Ovary (tissue), 9 donors: Measurements from ENCODE around the gene SLC45A2. TPM values are rescaled to one million over a fixed set of nuclear protein-coding genes. Genes with fewer than 3 reads are reported as not detected.
"Not testable (repeated sequence)": the region's sequence is repeated elsewhere in the genome, so short reads cannot be mapped to it uniquely, and the experiment has no call there.

Experiments
- DNase-seq, 5 donors: peaks; one replicate each; pipeline ENCODE4 v3.0.0-alpha.2; 2019 to 2020
- H3K27ac ChIP-seq, 2 donors: fragments of 200-600 bp; one replicate each; pipeline versions ENCODE4 v1.5.1 to v1.8.0; 2019 to 2022
- H3K27me3 ChIP-seq: fragments of 200-600 bp; one replicate; pipeline ENCODE4 v1.8.0; 2022
- H3K36me3 ChIP-seq: fragments of 200-600 bp; sonication (generic); one replicate; pipeline ENCODE4 v1.5.1; 2019
- H3K4me1 ChIP-seq: one replicate; pipeline ENCODE4 v1.8.1; 2013; ENCODE audit warnings: mild to moderate bottlenecking, moderate library complexity; ENCODE audit not compliant: insufficient read depth
- H3K4me3 ChIP-seq: fragments of 200-600 bp; sonication (generic); one replicate; pipeline ENCODE4 v1.5.1; 2017
- H3K9me3 ChIP-seq, 2 donors: fragments of 200-600 bp in 1 of 2; sonication (generic) in 1 of 2; one replicate each; pipeline versions ENCODE4 v1.5.1 to v1.8.1; 2013 to 2019; ENCODE audit warnings: mild to moderate bottlenecking in 1 of 2, moderate library complexity in 1 of 2
- EP300 ChIP-seq: sonication (generic); formaldehyde crosslinking; IDR thresholded peaks from one replicate; pipeline ENCODE4 v1.6.1; 2017; ENCODE audit warnings: antibody characterized with exemption
- POLR2A ChIP-seq: fragments of 450-650 bp; IDR thresholded peaks from one replicate; pipeline ENCODE4 v1.6.1; 2017; ENCODE audit warnings: antibody characterized with exemption, mild to moderate bottlenecking, moderate library complexity
- WGBS, 3 donors: extraction: QIAGEN DNeasy Blood & Tissue Kit in 1 of 3; methylation state at CpG; one replicate each; pipeline versions ENCODE4 v1.1.5 to v1.1.7; 2013 to 2017; 5-methylcytosine and 5-hydroxymethylcytosine counted together
- intact Hi-C, 4 donors: fragments of 100-400 bp; cut with DNase I; formaldehyde crosslinking; loops; one replicate each; pipeline versions ENCODE4 v1.11.0 to v1.15.1; 2022 to 2023
- polyA plus RNA-seq, 2 donors: library from polyadenylated mRNA; stranded (reverse); fragments of 200-250 nt in 1 of 2; fragments of 350-450 nt in 1 of 2; fragmentation: Illumina TruSeq in 1 of 2; extraction: RNeasy Lipid Tissue Mini Kit (QIAGEN cat#74804) in 1 of 2; gene quantifications; one replicate each; pipeline ENCODE4 v1.2.3, GENCODE V29; 2013 to 2014
- total RNA-seq, 7 donors: library from RNA; depleted of rRNA in 2 of 7; stranded (reverse); fragments of >200 nt in 2 of 7; fragmentation: NEBNext Ultra II Directional in 3 of 7; extraction: Animal tissue kit (Norgen Biotek cat#: 25700) in 3 of 7; gene quantifications; one replicate each; pipeline versions ENCODE4 v1.1.0 to v1.2.4, GENCODE V29; 2016 to 2023
- TF ChIP-seq, protein P1 (sequence below), 3 donors: fragments of 450-650 bp in 2 of 3; fragments of 200-600 bp in 1 of 3; IDR thresholded peaks; one replicate each; pipeline versions ENCODE4 v1.5.1 to v1.8.0; 2016 to 2022; ENCODE audit warnings: antibody characterized with exemption in 3 of 3, mild to moderate bottlenecking in 1 of 3
- donor health status: DM: no; HTN: no; CAD: no; lungs with moderate emphysema.
- donor health status: DM: no; HTN: no; CAD: no.
- donor health status: Bipolar disorder and iron deficiency.
- donor health status: DM: yes; HTN: yes; CAD: no.
- donor health status: DM: no; HTN: no; CAD: no.
- donor health status: DM: yes; HTN: yes; CAD: no.

SLC45A2 gene
- total and polyA plus RNA-seq, 9 donors: 0.15 TPM; not detected in 8

DNA sequence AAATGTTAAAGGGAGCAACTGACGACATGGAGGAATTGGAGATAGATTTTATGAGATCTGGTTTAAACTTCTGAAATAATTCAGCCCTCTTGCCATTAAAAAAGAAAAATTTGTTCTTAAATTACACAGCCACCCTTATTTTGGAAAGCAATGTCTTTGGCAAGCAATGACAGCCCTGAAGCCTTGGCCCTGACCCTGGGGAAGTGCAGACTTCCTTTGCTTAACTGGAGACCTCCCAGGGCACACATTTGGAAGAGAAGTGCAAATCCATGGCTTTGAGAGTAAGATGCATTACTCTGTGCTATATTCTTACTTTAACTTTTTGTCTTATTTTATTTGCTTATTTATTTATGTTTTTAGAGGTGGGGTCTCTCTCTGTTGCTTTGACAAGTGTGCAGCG, 26.3 kb downstream of the SLC45A2 start:
- no peaks in the 10 kb centered on the region for H3K4me1 ChIP-seq
- TF ChIP-seq POLR2A: no peak
- TF ChIP-seq EP300: no peak
- TF ChIP-seq, protein P1, sequence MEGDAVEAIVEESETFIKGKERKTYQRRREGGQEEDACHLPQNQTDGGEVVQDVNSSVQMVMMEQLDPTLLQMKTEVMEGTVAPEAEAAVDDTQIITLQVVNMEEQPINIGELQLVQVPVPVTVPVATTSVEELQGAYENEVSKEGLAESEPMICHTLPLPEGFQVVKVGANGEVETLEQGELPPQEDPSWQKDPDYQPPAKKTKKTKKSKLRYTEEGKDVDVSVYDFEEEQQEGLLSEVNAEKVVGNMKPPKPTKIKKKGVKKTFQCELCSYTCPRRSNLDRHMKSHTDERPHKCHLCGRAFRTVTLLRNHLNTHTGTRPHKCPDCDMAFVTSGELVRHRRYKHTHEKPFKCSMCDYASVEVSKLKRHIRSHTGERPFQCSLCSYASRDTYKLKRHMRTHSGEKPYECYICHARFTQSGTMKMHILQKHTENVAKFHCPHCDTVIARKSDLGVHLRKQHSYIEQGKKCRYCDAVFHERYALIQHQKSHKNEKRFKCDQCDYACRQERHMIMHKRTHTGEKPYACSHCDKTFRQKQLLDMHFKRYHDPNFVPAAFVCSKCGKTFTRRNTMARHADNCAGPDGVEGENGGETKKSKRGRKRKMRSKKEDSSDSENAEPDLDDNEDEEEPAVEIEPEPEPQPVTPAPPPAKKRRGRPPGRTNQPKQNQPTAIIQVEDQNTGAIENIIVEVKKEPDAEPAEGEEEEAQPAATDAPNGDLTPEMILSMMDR (IDR thresholded peaks at IDR 0.05): no peak
- no peaks in the 10 kb centered on the region for H3K36me3 ChIP-seq
- H3K27ac ChIP-seq: no peak overlapping the region
- intact Hi-C loops: no loop called here
- no peak overlapping the region for H3K4me3 ChIP-seq
- WGBS, 3 donors: 30 to 42% (median 37%) methylated on average over 2 of the region's 2 CpGs
- DNase-seq: no peak
- no peaks in the 10 kb centered on the region for H3K27me3 ChIP-seq
- no peaks in the 10 kb centered on the region for H3K9me3 ChIP-seq

GRCh38 chr5:33957577-33958150, 26.8 kb downstream of the SLC45A2 start:
- whole genome bisulfite sequencing, 3 donors: 71 to 77% (median 76%) methylated on average over 2 of the region's 2 CpGs
- DNase-seq: no peak

GRCh38 chr5:33952175-33952574, 32.3 kb downstream of the SLC45A2 start:
- H3K27me3 ChIP-seq, H3K36me3 ChIP-seq, DNase-seq, H3K4me1 ChIP-seq, intact Hi-C loops, H3K27ac ChIP-seq, H3K4me3 ChIP-seq, H3K9me3 ChIP-seq: not testable (repeated sequence)
- 71 to 75% (median 72%) methylated on average over 5 of the region's 5 CpGs for WGBS, 3 donors

More at GRCh38 chr5:33957577-33958150, 26.8 kb downstream of the SLC45A2 start:
- TF ChIP-seq, protein P1 (IDR thresholded peaks at IDR 0.05): no peak
- TF ChIP-seq EP300 (no peak), POLR2A (no peak)
- no peaks in the 10 kb centered on the region for H3K36me3 ChIP-seq
- no peak overlapping the region for H3K4me3 ChIP-seq
- intact Hi-C loops: no loop called here
- no peaks in the 10 kb centered on the region for H3K27me3 ChIP-seq
- H3K9me3 ChIP-seq: no peaks in the 10 kb centered on the region
- H3K27ac ChIP-seq: no peak overlapping the region
- no peaks in the 10 kb centered on the region for H3K4me1 ChIP-seq

DNA sequence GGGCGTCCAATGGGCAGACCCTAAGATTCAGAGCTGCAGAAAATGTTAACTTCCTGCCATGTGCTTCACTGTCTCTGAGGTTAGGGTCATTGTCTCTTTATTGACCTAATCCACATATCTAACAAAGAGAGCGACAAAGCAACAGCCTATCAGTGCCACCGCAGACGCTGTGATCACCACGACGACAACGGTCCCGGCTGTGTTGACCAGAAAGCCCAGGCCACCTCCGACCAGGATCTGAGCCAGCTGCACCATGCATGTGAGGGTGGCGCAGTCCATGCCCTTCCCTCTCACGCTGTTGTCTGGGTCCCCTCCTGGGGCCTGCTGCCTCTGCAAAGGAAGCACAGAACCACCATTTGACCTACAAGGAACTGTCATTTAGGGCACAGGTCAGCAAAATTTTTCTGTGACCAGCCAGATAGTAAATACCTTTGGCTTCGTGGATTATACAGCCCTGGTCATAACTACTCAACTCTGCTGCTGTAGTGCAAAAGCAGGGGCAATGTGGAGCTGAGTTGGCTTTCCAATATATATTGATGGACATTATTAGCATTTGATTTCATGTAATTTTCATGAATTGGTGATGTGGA, 39.9 kb downstream of the SLC45A2 start:
- Histone ChIP-seq H3K4me3 (no peak overlapping the region), H3K36me3 (no peaks in the 10 kb centered on the region), H3K9me3 (no peaks in the 10 kb centered on the region), H3K27me3 (no peaks in the 10 kb centered on the region), H3K27ac (no peak overlapping the region), H3K4me1 (no peaks in the 10 kb centered on the region)
- DNase-seq: no peak
- TF ChIP-seq, protein P1 (IDR thresholded peaks at IDR 0.05): no peak
- TF ChIP-seq POLR2A (no peak), EP300 (no peak)
- 87 to 89% (median 89%) methylated on average over 12 of the region's 12 CpGs for WGBS, 3 donors
- intact Hi-C loops: no loop called here

DNA sequence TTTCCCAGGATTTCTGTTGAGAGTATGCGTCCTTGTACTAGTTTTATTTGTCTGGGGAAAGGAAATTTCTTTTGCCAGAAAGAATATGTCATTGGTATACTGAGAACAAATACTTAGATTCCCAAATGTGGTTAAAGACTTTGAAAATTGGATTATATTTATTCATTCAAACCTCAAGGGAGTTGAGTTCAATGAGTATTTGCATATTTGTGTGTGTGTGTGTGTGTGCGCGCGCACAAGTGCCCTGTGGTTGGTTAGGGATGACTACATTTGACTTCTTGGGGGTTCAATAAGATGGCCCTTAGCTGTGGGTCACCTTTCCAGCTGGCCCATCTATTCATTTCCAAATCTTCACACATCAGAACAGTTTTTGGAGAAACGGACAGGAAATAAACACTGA, 43.4 kb downstream of the SLC45A2 start:
- no peaks in the 10 kb centered on the region for H3K27me3 ChIP-seq

More for the DNA sequence above, 43.4 kb downstream of the SLC45A2 start:
- 82 to 87% (median 83%) methylated on average over 5 of the region's 5 CpGs for WGBS, 3 donors
- no peaks in the 10 kb centered on the region for H3K36me3 ChIP-seq
- H3K4me1 ChIP-seq: peaks cover 9% of the 10 kb centered on the region
- no peak for DNase-seq
- no peak overlapping the region for H3K4me3 ChIP-seq
- H3K27ac ChIP-seq: no peak overlapping the region
- no peak for TF ChIP-seq POLR2A
- no peak for TF ChIP-seq EP300
- TF ChIP-seq, protein P1 (IDR thresholded peaks at IDR 0.05): no peak
- H3K9me3 ChIP-seq: no peaks in the 10 kb centered on the region
- intact Hi-C loops: no loop called here
